Activated T-helper 17 cell treated with anti-CD3 and anti-CD28 coated beads, Interleukin-2, amount 50 U/mL, for 72 hours (primary cell): ENCODE results near the gene MYH8. TPM values are rescaled to one million over a fixed set of nuclear protein-coding genes. Genes with fewer than 3 reads are reported as not detected.

Experiments
- ATAC-seq: fragments of 150-1000 bp; cut with Tn5 transposase; replicated peaks from 2 replicates; pipeline ENCODE4 v1.10.0; 2021; ENCODE audit warnings: mild to moderate bottlenecking, moderate library complexity
- H3K27ac Mint-ChIP-seq: one replicate; pipeline ENCODE4 v1.8.0; 2022; ENCODE audit warnings: mixed read lengths
- H3K27me3 Mint-ChIP-seq: one replicate; pipeline ENCODE4 v1.8.0; 2022; ENCODE audit warnings: mixed read lengths
- H3K36me3 Mint-ChIP-seq: one replicate; pipeline ENCODE4 v1.8.0; 2022; ENCODE audit warnings: low read depth, mild to moderate bottlenecking, mixed read lengths
- H3K4me1 Mint-ChIP-seq: one replicate; pipeline ENCODE4 v1.8.0; 2022; ENCODE audit warnings: mixed read lengths
- H3K4me3 Mint-ChIP-seq: one replicate; pipeline ENCODE4 v1.8.0; 2022; ENCODE audit warnings: mild to moderate bottlenecking, mixed read lengths
- H3K9me3 Mint-ChIP-seq: one replicate; pipeline ENCODE4 v1.8.0; 2022; ENCODE audit warnings: mixed read lengths
- total RNA-seq, 2 donors: library from RNA; stranded (reverse); gene quantifications; one replicate each; pipeline ENCODE4 v1.2.3, GENCODE V29; 2022

MYH8 gene
- not detected for total RNA-seq

DNA sequence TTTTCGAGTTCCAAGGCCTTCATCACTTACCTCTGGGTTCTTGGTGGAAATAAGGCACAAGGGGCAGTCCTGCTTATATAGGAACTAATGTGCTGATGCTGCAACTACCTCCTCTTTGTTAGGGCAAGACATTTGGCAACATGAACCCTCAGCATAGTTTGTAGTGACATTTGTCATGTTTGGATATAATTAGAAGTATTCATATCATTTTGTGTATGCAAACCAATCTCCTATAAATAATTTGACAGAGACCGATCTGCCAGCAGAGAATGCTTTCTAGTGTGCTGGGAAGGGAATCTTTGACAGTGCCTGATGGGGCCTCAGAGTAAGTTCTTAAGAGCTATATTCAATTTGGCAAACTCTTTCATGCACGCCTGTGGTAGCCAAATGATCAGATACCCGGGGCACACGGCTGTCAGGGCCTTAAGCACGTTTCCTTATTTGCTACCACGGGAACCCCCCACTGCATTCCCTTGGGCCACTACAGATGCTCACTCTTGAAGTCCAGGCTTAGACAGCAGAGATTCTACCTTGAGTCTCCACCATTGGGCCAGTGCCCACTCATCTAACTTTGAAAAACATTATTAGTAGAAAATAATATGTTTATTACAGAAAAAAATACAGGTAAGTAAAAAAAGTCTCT is at the start of gene MYH8:
MYH8 (minus strand) TSS at position 51 of the 643 bp plus-strand sequence. CDS start 1,723 bp downstream, outside the sequence.
- no peaks in the 10 kb centered on the region for H3K9me3 Mint-ChIP-seq
- no peaks in the 10 kb centered on the region for H3K4me1 Mint-ChIP-seq
- ATAC-seq: no peak
- no peak within 1 kb of the TSS for H3K4me3 Mint-ChIP-seq
- H3K27me3 Mint-ChIP-seq: no peaks in the 10 kb centered on the region
- no peaks in the 10 kb centered on the region for H3K36me3 Mint-ChIP-seq
- no peak within 1 kb of the TSS for H3K27ac Mint-ChIP-seq

- no peak for ATAC-seq
- Mint-ChIP-seq H3K36me3 (no peaks in the 10 kb centered on the region), H3K4me3 (no peak within 1 kb of the TSS), H3K27me3 (no peaks in the 10 kb centered on the region), H3K27ac (no peak within 1 kb of the TSS), H3K4me1 (no peaks in the 10 kb centered on the region), H3K9me3 (peaks cover 4% of the 10 kb centered on the region)
These were observed 47.7 kb upstream of the MYH8 start, which contains the start of gene MYH4 for GRCh38 chr17:10469459-10469858. Gene MYH4, minus strand, starts transcription at chr17:10469559. Its CDS starts 2,814 bp downstream, at chr17:10466745.

- H3K9me3 Mint-ChIP-seq: peaks cover 13% of the 10 kb centered on the region
- H3K4me1 Mint-ChIP-seq: no peaks in the 10 kb centered on the region
- ATAC-seq: no peak
- no peaks in the 10 kb centered on the region for H3K27me3 Mint-ChIP-seq
- H3K27ac Mint-ChIP-seq: no peak overlapping the region
- no peaks in the 10 kb centered on the region for H3K36me3 Mint-ChIP-seq
- H3K4me3 Mint-ChIP-seq: no peak overlapping the region
These were observed 41.7 kb upstream of the MYH8 start for GRCh38 chr17:10463402-10463801.

GRCh38 chr17:10460062-10460461 is 38.3 kb upstream of the MYH8 start:
- Mint-ChIP-seq H3K36me3 (no peaks in the 10 kb centered on the region), H3K27ac (no peak overlapping the region), H3K4me1 (no peaks in the 10 kb centered on the region), H3K9me3 (peaks cover 13% of the 10 kb centered on the region), H3K27me3 (no peaks in the 10 kb centered on the region), H3K4me3 (no peak overlapping the region)
- no peak for ATAC-seq

GRCh38 chr17:10458701-10459100 is 37.0 kb upstream of the MYH8 start:
- Mint-ChIP-seq H3K4me3 (no peak overlapping the region), H3K36me3 (no peaks in the 10 kb centered on the region), H3K4me1 (no peaks in the 10 kb centered on the region), H3K27ac (no peak overlapping the region), H3K9me3 (peaks cover 6% of the 10 kb centered on the region), H3K27me3 (no peaks in the 10 kb centered on the region)
- ATAC-seq: no peak

DNA sequence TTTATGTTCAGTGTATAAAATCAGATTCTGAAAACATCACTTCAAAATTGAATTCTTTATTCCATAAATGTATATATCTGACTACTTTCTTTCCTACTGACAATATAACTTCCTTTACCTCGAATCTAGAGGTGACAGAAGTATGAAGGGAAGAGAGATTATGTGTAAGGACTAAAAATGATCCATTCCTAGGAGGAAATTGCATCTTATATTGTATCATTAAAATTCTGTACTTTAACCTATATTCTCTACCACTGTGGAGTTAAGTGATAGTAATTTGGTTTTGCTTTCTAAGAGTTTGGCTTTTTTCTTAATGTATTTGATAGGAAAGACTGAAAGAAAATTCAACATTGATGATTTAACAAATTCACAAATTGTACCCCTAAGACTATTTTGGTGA is 36.2 kb upstream of the MYH8 start:
- H3K36me3 Mint-ChIP-seq: no peaks in the 10 kb centered on the region
- no peak overlapping the region for H3K27ac Mint-ChIP-seq
- peaks cover 6% of the 10 kb centered on the region for H3K9me3 Mint-ChIP-seq
- ATAC-seq: no peak
- H3K4me1 Mint-ChIP-seq: no peaks in the 10 kb centered on the region
- no peak overlapping the region for H3K4me3 Mint-ChIP-seq
- H3K27me3 Mint-ChIP-seq: no peaks in the 10 kb centered on the region

DNA sequence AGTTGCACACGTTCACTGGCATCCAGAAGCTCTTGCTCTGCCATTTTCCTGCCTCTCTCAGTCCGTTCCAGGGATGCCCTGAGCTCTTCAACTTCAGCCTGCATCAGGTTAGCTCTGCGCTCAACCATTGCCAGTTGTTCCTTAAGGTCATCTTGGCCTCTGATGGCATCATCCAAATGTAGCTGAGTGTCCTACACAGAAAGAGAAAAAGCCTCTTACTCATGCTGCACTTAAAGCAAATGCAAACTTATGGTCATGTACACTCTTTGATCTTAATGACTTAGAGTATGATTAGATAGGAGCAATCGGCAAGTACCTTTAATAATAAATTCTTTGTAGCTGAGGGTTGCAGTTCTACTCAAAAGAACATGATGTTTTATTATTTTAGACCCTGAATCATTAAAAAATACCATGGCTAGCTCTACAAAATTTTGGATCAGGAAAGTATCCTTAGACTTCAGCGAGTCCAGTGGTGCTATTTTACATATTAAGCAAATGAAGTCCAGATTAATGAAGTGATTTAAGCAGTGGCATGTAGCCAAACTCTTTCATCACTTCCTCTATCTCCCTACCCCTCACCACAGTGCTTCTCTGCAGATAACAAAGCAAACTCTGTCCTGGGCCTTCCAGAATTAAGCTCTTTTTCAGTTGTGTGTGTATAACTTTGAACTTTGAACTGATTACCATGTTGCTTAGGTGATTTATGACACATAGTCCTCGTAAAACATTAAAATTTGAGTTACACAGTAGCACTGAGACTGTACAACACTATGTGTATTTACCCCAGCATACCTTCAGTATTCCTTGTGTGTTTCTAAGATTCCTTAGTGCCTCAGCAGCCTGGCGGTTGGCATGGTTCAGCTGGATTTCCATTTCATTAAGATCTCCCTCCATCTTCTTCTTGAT is 25.5 kb upstream of the MYH8 start:
- no peak for ATAC-seq
- H3K4me1 Mint-ChIP-seq: no peaks in the 10 kb centered on the region
- no peak overlapping the region for H3K4me3 Mint-ChIP-seq

GRCh38 chr17:10439816-10440215 is 18.1 kb upstream of the MYH8 start:
- Mint-ChIP-seq H3K27ac (no peak overlapping the region), H3K4me1 (no peaks in the 10 kb centered on the region), H3K9me3 (peaks cover 7% of the 10 kb centered on the region), H3K36me3 (no peaks in the 10 kb centered on the region), H3K27me3 (peaks cover 27% of the 10 kb centered on the region), H3K4me3 (no peak overlapping the region)
- ATAC-seq: no peak

More for the DNA sequence above, 25.5 kb upstream of the MYH8 start:
- no peak overlapping the region for H3K27ac Mint-ChIP-seq
- no peaks in the 10 kb centered on the region for H3K9me3 Mint-ChIP-seq
- peaks cover 8% of the 10 kb centered on the region for H3K27me3 Mint-ChIP-seq
- no peaks in the 10 kb centered on the region for H3K36me3 Mint-ChIP-seq

GRCh38 chr17:10435096-10435495 is 13.3 kb upstream of the MYH8 start:
- no peak for ATAC-seq
- Mint-ChIP-seq H3K4me1 (no peaks in the 10 kb centered on the region), H3K9me3 (peaks cover 16% of the 10 kb centered on the region), H3K36me3 (no peaks in the 10 kb centered on the region), H3K27ac (no peak overlapping the region), H3K27me3 (peaks cover 18% of the 10 kb centered on the region), H3K4me3 (no peak overlapping the region)

DNA sequence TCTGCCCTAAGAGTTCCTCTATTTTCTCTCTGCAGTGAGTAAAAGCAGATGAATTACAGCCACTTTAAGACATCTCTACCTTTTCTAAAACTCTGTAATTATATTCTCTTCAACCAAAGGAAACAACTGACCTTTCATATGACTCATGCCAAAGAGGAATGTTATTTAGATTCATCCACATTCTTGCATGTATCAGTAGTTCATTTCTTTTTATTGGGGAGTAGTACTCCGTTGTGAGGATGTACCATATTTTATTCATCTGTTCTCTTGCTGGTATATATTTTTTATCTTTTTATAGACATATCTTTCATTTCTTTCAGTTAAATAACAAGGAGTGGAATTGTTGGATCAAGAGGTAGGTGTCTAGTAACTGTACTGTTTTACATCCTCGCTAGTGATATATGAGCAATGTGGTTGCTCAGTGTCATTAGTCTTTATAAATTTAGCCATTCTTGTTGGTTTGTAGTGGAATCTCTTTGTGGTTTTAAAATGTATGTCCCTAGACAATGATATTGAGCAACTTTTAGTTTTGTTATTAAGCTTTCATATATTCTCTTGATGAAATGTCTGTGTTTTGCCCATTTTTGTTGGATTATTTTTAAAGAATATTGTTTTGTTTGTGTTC is 7.8 kb upstream of the MYH8 start:
- H3K9me3 Mint-ChIP-seq: peaks cover 9% of the 10 kb centered on the region
- H3K36me3 Mint-ChIP-seq: no peaks in the 10 kb centered on the region
- no peak overlapping the region for H3K27ac Mint-ChIP-seq
- no peak overlapping the region for H3K4me3 Mint-ChIP-seq
- no peaks in the 10 kb centered on the region for H3K4me1 Mint-ChIP-seq
- no peak for ATAC-seq
- peaks cover 6% of the 10 kb centered on the region for H3K27me3 Mint-ChIP-seq

DNA sequence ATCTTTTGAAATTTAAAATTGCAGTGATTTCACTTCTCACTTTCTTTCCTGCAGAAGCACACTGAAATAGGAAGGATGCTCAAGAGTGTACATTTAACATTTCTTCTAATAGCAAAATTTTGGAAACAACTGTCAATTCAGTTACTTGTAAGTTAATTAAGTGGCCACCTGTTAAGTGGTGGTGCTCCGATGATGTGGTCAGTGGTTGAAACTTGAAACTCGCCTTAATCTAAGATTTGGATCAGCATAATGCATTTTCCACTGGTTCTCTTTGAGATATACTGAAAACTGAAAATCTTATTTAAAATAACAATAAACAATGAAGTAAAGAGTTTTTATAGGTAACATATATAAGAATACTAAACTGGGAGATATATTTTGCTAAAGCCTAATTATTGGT is 7.0 kb upstream of the MYH8 start:
- H3K4me3 Mint-ChIP-seq: no peak overlapping the region
- no peaks in the 10 kb centered on the region for H3K36me3 Mint-ChIP-seq
- no peak for ATAC-seq
- peaks cover 6% of the 10 kb centered on the region for H3K27me3 Mint-ChIP-seq
- no peaks in the 10 kb centered on the region for H3K4me1 Mint-ChIP-seq
- no peak overlapping the region for H3K27ac Mint-ChIP-seq
- H3K9me3 Mint-ChIP-seq: peaks cover 9% of the 10 kb centered on the region

GRCh38 chr17:10421211-10421610 is 539 bp downstream of the MYH8 start:
- ATAC-seq: no peak
- Mint-ChIP-seq H3K4me3 (no peak overlapping the region), H3K4me1 (no peaks in the 10 kb centered on the region), H3K36me3 (no peaks in the 10 kb centered on the region), H3K27ac (no peak overlapping the region), H3K27me3 (no peaks in the 10 kb centered on the region), H3K9me3 (no peaks in the 10 kb centered on the region)

- H3K27me3 Mint-ChIP-seq: peaks cover 3% of the 10 kb centered on the region
- H3K9me3 Mint-ChIP-seq: no peaks in the 10 kb centered on the region
- no peak overlapping the region for H3K27ac Mint-ChIP-seq
- no peak overlapping the region for H3K4me3 Mint-ChIP-seq
- no peaks in the 10 kb centered on the region for H3K36me3 Mint-ChIP-seq
- ATAC-seq: no peak
- no peaks in the 10 kb centered on the region for H3K4me1 Mint-ChIP-seq
These were observed 939 bp downstream of the MYH8 start for GRCh38 chr17:10420811-10421210.

DNA sequence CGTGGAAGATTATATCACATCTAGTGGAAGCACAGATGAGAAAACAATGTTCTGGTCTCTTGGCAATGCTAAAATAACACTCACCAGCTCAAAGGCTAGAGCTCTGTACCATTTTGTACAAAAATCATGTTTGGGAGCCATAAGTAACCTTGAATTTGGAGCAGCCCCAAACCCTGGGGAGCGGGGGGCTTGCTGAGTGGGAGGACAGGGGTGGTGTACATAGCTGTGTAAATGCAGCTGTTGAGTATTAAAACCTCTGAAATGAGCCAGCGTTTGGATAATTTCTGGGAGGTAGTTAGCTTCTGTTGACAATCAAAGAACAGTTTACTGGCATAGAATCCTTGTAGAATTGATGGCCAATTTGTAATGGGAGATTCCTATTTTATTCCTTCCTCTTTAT is 4.3 kb downstream of the MYH8 start:
- Mint-ChIP-seq H3K27ac (no peak overlapping the region), H3K4me3 (no peak overlapping the region), H3K27me3 (peaks cover 8% of the 10 kb centered on the region), H3K9me3 (no peaks in the 10 kb centered on the region), H3K4me1 (no peaks in the 10 kb centered on the region), H3K36me3 (no peaks in the 10 kb centered on the region)
- ATAC-seq: no peak

DNA sequence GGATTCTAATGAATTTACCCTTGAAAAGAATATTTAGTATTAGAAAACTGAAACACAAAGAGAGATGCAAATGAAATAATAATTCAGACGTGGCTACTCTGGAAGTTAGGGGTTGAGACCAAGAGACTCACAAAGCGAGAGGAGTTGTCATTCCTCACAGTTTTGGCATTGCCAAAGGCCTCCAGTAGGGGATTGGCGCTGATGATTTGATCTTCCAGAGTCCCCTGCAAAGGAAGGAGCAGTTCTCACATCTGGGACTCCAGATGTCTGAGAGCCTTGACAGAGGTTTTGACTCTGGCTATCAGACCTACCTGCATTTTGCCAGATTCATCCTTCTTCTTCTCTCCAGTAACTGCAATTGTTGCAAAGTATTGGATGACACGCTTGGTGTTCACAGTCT is 6.6 kb downstream of the MYH8 start:
- Mint-ChIP-seq H3K9me3 (no peaks in the 10 kb centered on the region), H3K27ac (no peak overlapping the region), H3K4me1 (no peaks in the 10 kb centered on the region), H3K27me3 (peaks cover 8% of the 10 kb centered on the region), H3K4me3 (no peak overlapping the region), H3K36me3 (no peaks in the 10 kb centered on the region)
- ATAC-seq: no peak
